ENCODE data around the gene FYN. TPM values are rescaled to one million over a fixed set of nuclear protein-coding genes. Genes with fewer than 3 reads are reported as not detected.

The FYN gene
- total RNA-seq, 4 donors from 2014 or later = 143 to 219 (median 165) TPM

DNA sequence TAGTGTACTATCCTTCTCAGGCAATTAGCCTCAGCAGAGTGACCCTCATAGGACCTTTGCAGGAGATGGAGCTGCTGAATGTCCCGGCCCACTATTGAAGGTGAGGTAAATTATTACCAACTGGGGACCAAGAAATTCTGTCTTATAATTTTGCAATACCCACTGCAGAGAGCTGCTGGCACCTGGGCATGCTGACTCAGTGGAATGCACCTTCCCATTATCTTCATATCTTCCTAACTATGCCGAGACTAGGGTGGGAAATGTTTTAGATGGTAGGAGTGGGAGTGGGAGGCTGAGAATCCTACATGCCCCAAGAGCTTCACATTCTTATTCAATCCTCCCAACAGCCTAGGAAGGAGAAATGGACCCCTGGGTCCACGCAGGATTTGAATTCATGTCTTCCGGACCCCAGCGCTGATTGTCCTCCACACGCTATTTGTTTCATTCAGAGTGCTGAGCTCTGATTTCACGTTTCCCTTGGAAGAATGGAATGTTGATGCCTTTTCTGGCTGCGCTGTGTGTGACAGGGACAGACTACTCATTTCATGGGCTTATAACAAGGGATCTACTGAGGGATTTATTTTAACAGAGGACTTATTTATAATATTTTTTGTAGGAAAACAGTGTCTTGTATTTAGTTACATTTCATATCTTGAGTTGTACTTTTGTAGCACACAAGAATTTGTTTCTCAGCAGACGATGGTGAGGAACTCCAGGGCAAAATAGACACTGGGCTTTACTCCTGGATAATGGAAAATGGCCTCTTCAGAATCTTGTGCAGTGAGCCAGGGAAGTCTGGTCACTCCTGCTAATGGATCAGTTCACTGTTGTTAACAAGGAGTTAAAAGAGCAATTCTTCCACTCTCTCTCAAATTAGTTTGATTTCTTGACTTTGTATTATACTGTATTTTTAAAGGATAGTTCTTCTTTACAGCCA lies 66.4 kb downstream of the FYN start:
- no peaks in the 10 kb centered on the region for H3K27me3 ChIP-seq
- peaks cover 0 to 84% (median 44%) of the 10 kb centered on the region in 4 donors for H3K4me1 ChIP-seq
- TF ChIP-seq, protein P1, sequence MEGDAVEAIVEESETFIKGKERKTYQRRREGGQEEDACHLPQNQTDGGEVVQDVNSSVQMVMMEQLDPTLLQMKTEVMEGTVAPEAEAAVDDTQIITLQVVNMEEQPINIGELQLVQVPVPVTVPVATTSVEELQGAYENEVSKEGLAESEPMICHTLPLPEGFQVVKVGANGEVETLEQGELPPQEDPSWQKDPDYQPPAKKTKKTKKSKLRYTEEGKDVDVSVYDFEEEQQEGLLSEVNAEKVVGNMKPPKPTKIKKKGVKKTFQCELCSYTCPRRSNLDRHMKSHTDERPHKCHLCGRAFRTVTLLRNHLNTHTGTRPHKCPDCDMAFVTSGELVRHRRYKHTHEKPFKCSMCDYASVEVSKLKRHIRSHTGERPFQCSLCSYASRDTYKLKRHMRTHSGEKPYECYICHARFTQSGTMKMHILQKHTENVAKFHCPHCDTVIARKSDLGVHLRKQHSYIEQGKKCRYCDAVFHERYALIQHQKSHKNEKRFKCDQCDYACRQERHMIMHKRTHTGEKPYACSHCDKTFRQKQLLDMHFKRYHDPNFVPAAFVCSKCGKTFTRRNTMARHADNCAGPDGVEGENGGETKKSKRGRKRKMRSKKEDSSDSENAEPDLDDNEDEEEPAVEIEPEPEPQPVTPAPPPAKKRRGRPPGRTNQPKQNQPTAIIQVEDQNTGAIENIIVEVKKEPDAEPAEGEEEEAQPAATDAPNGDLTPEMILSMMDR (IDR thresholded peaks at IDR 0.05) = no peak
- TF ChIP-seq EP300 (IDR thresholded peaks at IDR 0.05) = peak in 1 of 2 donors; percentile 36
- no peak for TF ChIP-seq POLR2A (IDR thresholded peaks at IDR 0.05)
- 48 to 68% methylated on average over 9 of the region's 9 CpGs for WGBS, 2 donors
- peak overlapping the region in 3 of 4 donors; percentile 70 to 94 (median 87) for H3K27ac ChIP-seq
- H3K36me3 ChIP-seq = no peaks in the 10 kb centered on the region
- no peak overlapping the region for H3K4me3 ChIP-seq
- no peaks in the 10 kb centered on the region for H3K9me3 ChIP-seq
- no peak for DNase-seq (ENCODE audit: low spot score in 2 of 2)

DNA sequence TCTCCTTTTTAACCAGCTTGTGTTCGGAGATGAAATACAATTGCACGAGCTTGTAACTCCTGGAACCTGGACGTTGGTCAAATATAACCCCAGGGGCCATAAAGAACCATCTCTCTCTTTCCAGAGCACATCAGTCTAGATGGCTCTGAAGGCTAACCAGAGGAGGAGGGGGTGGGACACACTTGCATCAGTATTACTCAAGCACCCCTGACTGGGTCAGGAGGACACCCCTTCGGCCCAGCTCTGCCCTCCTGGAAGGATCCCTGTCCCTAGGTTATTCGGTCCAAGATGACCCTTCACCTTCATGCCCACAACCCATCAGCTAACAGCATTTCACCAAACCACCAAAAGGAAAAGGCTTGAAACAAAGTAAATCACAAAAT lies 67.1 kb downstream of the FYN start:
- Histone ChIP-seq H3K27me3 (no peaks in the 10 kb centered on the region), H3K36me3 (no peaks in the 10 kb centered on the region), H3K27ac (peak overlapping the region in 3 of 4 donors; percentile 70 to 94 (median 87)), H3K4me3 (no peak overlapping the region), H3K9me3 (no peaks in the 10 kb centered on the region), H3K4me1 (peaks cover 0 to 81% (median 42%) of the 10 kb centered on the region in 4 donors)
- DNase-seq (ENCODE audit: low spot score in 2 of 2) = no peak
- TF ChIP-seq EP300 (IDR thresholded peaks at IDR 0.05) (no peak), POLR2A (IDR thresholded peaks at IDR 0.05) (no peak)
- TF ChIP-seq, protein P1 (IDR thresholded peaks at IDR 0.05) = no peak
- 53 to 62% methylated on average over 5 of the region's 5 CpGs for WGBS, 2 donors

DNA sequence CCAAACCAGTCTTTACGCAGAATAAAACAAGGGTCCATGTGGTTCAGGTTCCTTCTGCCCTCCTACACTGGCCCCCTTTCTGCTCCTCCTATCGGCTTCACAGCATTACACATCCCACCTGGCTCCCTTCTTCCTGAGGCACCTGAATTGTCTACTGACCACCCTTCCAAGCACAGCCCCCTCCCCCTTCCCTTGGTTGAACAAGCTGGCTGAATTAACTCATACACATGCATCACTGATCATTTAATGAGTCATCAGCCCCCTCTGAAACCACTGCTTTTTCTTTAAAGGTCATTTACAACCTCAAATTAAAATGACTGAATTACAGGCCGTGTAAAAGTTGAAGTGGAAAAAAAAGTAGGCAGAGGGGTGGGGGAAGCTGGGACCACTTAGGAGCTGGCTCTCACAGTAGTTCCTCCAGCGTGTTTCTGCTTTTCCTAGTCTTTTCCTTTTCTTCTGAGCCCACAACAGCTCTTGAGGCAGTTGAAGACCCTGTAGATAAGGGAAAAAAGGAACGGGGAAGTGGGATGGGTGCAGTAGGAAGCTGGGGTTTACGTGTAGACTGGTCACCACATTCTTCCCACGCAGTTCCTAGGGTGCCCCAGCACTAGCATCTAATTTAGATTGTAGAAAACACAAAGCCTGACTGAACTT lies 67.6 kb downstream of the FYN start:
- no peaks in the 10 kb centered on the region for H3K36me3 ChIP-seq
- WGBS, 2 donors = 54 to 64% methylated on average over 7 of the region's 7 CpGs
- peak overlapping the region in 3 of 4 donors; percentile 70 to 94 (median 87) for H3K27ac ChIP-seq
- TF ChIP-seq EP300 (IDR thresholded peaks at IDR 0.05) (no peak), POLR2A (IDR thresholded peaks at IDR 0.05) (no peak)
- TF ChIP-seq, protein P1 (IDR thresholded peaks at IDR 0.05) = no peak
- DNase-seq (ENCODE audit: low spot score in 2 of 2) = no peak
- H3K27me3 ChIP-seq = no peaks in the 10 kb centered on the region
- H3K9me3 ChIP-seq = no peaks in the 10 kb centered on the region
- peaks cover 0 to 81% (median 41%) of the 10 kb centered on the region in 4 donors for H3K4me1 ChIP-seq
- H3K4me3 ChIP-seq = no peak overlapping the region

DNA sequence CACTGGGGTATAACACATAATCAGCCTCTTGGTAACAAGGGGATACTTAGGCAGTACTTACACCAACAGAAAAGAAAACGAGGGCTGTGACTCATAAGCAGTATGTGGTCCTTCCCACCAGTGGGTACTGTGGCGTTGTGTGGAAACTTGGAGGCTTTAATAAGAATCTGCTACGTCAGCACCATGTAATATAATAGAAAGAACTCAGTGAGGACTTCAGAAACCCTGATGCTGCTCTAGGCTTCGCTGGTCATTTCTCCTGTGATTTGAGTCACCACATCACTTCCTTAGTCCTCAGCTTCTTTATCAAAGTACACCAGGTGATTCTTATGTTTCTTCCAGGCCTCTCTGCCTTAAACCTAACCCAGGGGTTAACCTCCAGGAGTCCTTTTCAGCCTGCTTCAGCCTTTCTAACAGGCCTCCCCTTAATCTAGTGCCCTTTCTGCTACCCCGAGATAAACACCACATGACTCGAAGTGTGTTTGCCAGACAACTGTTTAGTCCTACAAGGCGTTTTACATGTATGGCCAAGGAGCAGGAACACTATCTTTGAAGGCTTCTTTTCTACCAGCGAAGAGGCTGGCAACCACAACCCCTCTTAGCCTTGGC lies 68.5 kb downstream of the FYN start:
- WGBS, 2 donors = 46 to 52% methylated on average over 8 of the region's 8 CpGs
- Histone ChIP-seq H3K27me3 (no peaks in the 10 kb centered on the region), H3K27ac (peak overlapping the region; percentile 52 to 94 (median 78)), H3K4me3 (no peak overlapping the region), H3K9me3 (no peaks in the 10 kb centered on the region), H3K4me1 (peaks cover 0 to 81% (median 37%) of the 10 kb centered on the region in 4 donors), H3K36me3 (no peaks in the 10 kb centered on the region)
- no peak for DNase-seq (ENCODE audit: low spot score in 2 of 2)
- TF ChIP-seq POLR2A (IDR thresholded peaks at IDR 0.05) (peak in 1 of 2 donors; percentile 15), EP300 (IDR thresholded peaks at IDR 0.05) (peak in 1 of 2 donors; percentile 71)
- TF ChIP-seq, protein P1 (IDR thresholded peaks at IDR 0.05) = peak in 2 of 5 experiments; percentile 7 to 30

Data from tibial nerve (tissue), 4 donors.